A549 (cell line): ENCODE data around the gene OSBPL2. TPM values are rescaled to one million over a fixed set of nuclear protein-coding genes. Genes with fewer than 3 reads are reported as not detected.

ENCODE experiments used
- ATAC-seq, 2 experiments: fragments of 200-7000 bp in 1 of 2; fragments of >200 bp in 1 of 2; cut with Nextera tagmentation in 1 of 2; cut with Tn5 transposase in 1 of 2; 3 replicates each; pipeline versions ENCODE4 v1.8.0 to v1.9.1; 2018 to 2020; ENCODE audit warnings: mild to moderate bottlenecking in 1 of 2, moderate library complexity in 1 of 2
- CTCF ChIA-PET: fragments of 300-600 bp; sonication (Branson Sonifier 250); formaldehyde crosslinking; extraction: SDS; loops from one replicate; lab custom pipeline; 2021; ENCODE audit warnings: antibody characterized with exemption, inconsistent platforms; lab: Yijun Ruan, JAX
- POLR2A ChIA-PET: fragments of 350-600 bp; formaldehyde crosslinking; extraction: SDS; loops from one replicate; lab custom pipeline; 2021; ENCODE audit warnings: antibody characterized with exemption, inconsistent platforms; lab: Yijun Ruan, JAX
- DNase-seq, 2 experiments: peaks; one replicate each; pipeline versions ENCODE4 v3.0.0 to v3.0.0-alpha.2; 2011 to 2016; ENCODE audit warnings: low read depth in 1 of 2, low spot score in 1 of 2
- FAIRE-seq: peaks from 2 replicates; lab custom pipeline; 2011; peaks lifted over from hg19 to GRCh38; lab: Jason Lieb, UNC
- H3K27ac ChIP-seq, 2 experiments: fragments of >200 bp; sonication (Bioruptor Twin); formaldehyde crosslinking; 3 replicates each; pipeline ENCODE4 v1.5.1; 2016 to 2017
- H3K4me1 ChIP-seq: fragments of >200 bp; sonication (Bioruptor Twin); formaldehyde crosslinking; 3 replicates; pipeline ENCODE4 v1.6.1; 2016
- H3K4me2 ChIP-seq: fragments of >200 bp; sonication (Bioruptor Twin); formaldehyde crosslinking; 3 replicates; pipeline ENCODE4 v1.6.1; 2016
- H3K4me3 ChIP-seq: fragments of >200 bp; sonication (Bioruptor Twin); formaldehyde crosslinking; 3 replicates; pipeline ENCODE4 v1.5.1; 2016
- H3K9me3 ChIP-seq: fragments of >200 bp; sonication (Bioruptor Twin); formaldehyde crosslinking; 3 replicates; pipeline ENCODE4 v1.6.1; 2016
- CHD2 ChIP-seq: fragments of 150-350 bp; IDR thresholded peaks from 2 replicates; pipeline ENCODE4 v1.6.1; 2014; ENCODE audit warnings: low read length; ENCODE audit not compliant: partially characterized antibody
- EHF ChIP-seq: fragments of 250-450 bp; sonication (Bioruptor Pico); IDR thresholded peaks from 2 replicates; pipeline ENCODE4 v1.5.0; 2020; ENCODE audit warnings: mild to moderate bottlenecking
- ELK1 ChIP-seq: fragments of 150-350 bp; IDR thresholded peaks from 2 replicates; pipeline ENCODE4 v1.6.1; 2014; ENCODE audit warnings: low read depth, mild to moderate bottlenecking, low read length
- EP300 ChIP-seq, 2 experiments: fragments of >200 bp; sonication (Bioruptor Twin); formaldehyde crosslinking; IDR thresholded peaks; 2 replicates in 1 of 2; 3 replicates in 1 of 2; pipeline ENCODE4 v1.6.1; 2016 to 2017
- FOSL2 ChIP-seq, 2 experiments: fragments of 450-650 bp in 1 of 2; fragments of >200 bp in 1 of 2; sonication (Bioruptor Twin) in 1 of 2; formaldehyde crosslinking; IDR thresholded peaks; 2 replicates each; pipeline versions ENCODE4 v1.5.0 to v1.6.1; 2016 to 2020; ENCODE audit warnings: mild to moderate bottlenecking in 1 of 2, moderate library complexity in 1 of 2
- HDAC2 ChIP-seq: fragments of 200-600 bp; sonication (generic); IDR thresholded peaks from 2 replicates; pipeline ENCODE4 v1.6.1; 2016
- HMGXB4 ChIP-seq: fragments of 250-450 bp; sonication (Bioruptor Pico); IDR thresholded peaks from 2 replicates; pipeline ENCODE4 v1.5.0; 2021; ENCODE audit warnings: mild to moderate bottlenecking, moderate library complexity, borderline replicate concordance
- HOXB13 ChIP-seq: fragments of 250-450 bp; sonication (Bioruptor Pico); IDR thresholded peaks from 2 replicates; pipeline ENCODE4 v1.5.0; 2020; ENCODE audit warnings: low read depth, mild to moderate bottlenecking, moderate library complexity
- MAFK ChIP-seq: fragments of 450-650 bp; IDR thresholded peaks from 2 replicates; pipeline ENCODE4 v1.6.1; 2014; ENCODE audit not compliant: partially characterized antibody
- MAX ChIP-seq: IDR thresholded peaks from 2 replicates; pipeline ENCODE4 v1.6.1; 2012
- NPAS2 ChIP-seq: fragments of 250-450 bp; sonication (Bioruptor Pico); IDR thresholded peaks from 2 replicates; pipeline ENCODE4 v1.8.0; 2022; ENCODE audit warnings: mild to moderate bottlenecking, moderate library complexity, borderline replicate concordance
- NR3C1 ChIP-seq: fragments of >200 bp; sonication (Bioruptor Twin); formaldehyde crosslinking; IDR thresholded peaks from 3 replicates; pipeline ENCODE4 v1.6.1; 2017
- RARB ChIP-seq: fragments of 250-450 bp; sonication (Bioruptor Pico); IDR thresholded peaks from 2 replicates; pipeline ENCODE4 v1.8.0; 2021; ENCODE audit warnings: mild to moderate bottlenecking, moderate library complexity
- RCOR1 ChIP-seq: fragments of 150-350 bp; IDR thresholded peaks from 2 replicates; pipeline ENCODE4 v1.6.1; 2014; ENCODE audit warnings: antibody characterized with exemption, low read length, low read depth
- RNF2 ChIP-seq: fragments of 200-600 bp; sonication (generic); IDR thresholded peaks from 2 replicates; pipeline ENCODE4 v1.6.1; 2016; ENCODE audit warnings: low read depth, mild to moderate bottlenecking, antibody characterized with exemption, moderate library complexity, borderline replicate concordance
- SREBF2 ChIP-seq: fragments of 450-650 bp; IDR thresholded peaks from 2 replicates; pipeline ENCODE4 v1.6.1; 2014; ENCODE audit warnings: mild to moderate bottlenecking, moderate library complexity
- ZFP36 ChIP-seq: fragments of 450-650 bp; IDR thresholded peaks from 2 replicates; pipeline ENCODE4 v1.6.1; 2014; ENCODE audit warnings: borderline replicate concordance; ENCODE audit not compliant: partially characterized antibody
- ZNF302 ChIP-seq: fragments of 250-450 bp; sonication (Bioruptor Pico); IDR thresholded peaks from 2 replicates; pipeline ENCODE4 v1.9.0; 2021; ENCODE audit warnings: inconsistent platforms, mild to moderate bottlenecking, moderate library complexity
- ZSCAN20 ChIP-seq: fragments of 250-450 bp; sonication (Bioruptor Pico); IDR thresholded peaks from 2 replicates; pipeline ENCODE4 v1.8.0; 2022; ENCODE audit warnings: mild to moderate bottlenecking, moderate library complexity
- WGBS: methylation state at CpG from one replicate; pipeline ENCODE4 v1.1.6; 2017; ENCODE audit errors: missing lambda C conversion rate; 5-methylcytosine and 5-hydroxymethylcytosine counted together
- polyA plus RNA-seq, 4 experiments: library from polyadenylated mRNA; depleted of rRNA in 3 of 4; stranded (reverse); fragments of >200 nt; fragmentation: RNase III in 1 of 4; extraction: RNeasy Plus Mini Kit Qiagen cat#74134 plus additional on column Dnase treatment in 1 of 4; gene quantifications; 2 replicates in 3 of 4; 3 replicates in 1 of 4; pipeline ENCODE4 v1.2.3, GENCODE V29; 2011 to 2017

The OSBPL2 gene
- polyA plus RNA-seq, 2 of the 4 experiments (the other 2 are of a cell fraction) = 14.6 to 14.8 TPM

- 93% methylated on average over 13 of the region's 13 CpGs for WGBS
- ChIA-PET CTCF (interaction anchor here (0.6 kb wide), 1 partner anchor 32 kb away, joined by 3 read pairs; no protein-coding TSS in a partner anchor), POLR2A (no interaction called here)
- no peaks in the 10 kb centered on the region for H3K4me1 ChIP-seq
- no peak for TF ChIP-seq ZSCAN20 (CRISPR knock-in tag)
- no peak for TF ChIP-seq ELK1
- TF ChIP-seq RNF2 = no peak
- no peak for TF ChIP-seq EP300 (IDR thresholded peaks at IDR 0.05)
- TF ChIP-seq MAFK = no peak
- TF ChIP-seq EHF = no peak
- TF ChIP-seq ZNF302 (CRISPR knock-in tag) = no peak
- TF ChIP-seq HDAC2 = no peak
- no peak for TF ChIP-seq MAX
- TF ChIP-seq FOSL2 (IDR thresholded peaks at IDR 0.05) = no peak
- TF ChIP-seq FOSL2 (CRISPR knock-in tag; IDR thresholded peaks at IDR 0.05) = no peak
- TF ChIP-seq HOXB13 (CRISPR knock-in tag) = no peak
- no peak for TF ChIP-seq CHD2
- no peak for TF ChIP-seq ZFP36
- no peak for TF ChIP-seq SREBF2
- no peak for TF ChIP-seq HMGXB4 (CRISPR knock-in tag)
- DNase-seq (no peak), ATAC-seq (no peak), FAIRE-seq (no peak)
- peaks cover 15% of the 10 kb centered on the region; the same call in 2 of the 3 replicates for H3K9me3 ChIP-seq
- no peak overlapping the region for H3K4me2 ChIP-seq
- H3K4me3 ChIP-seq = no peak overlapping the region
- H3K27ac ChIP-seq = no peak overlapping the region
These were observed 28.5 kb downstream of the OSBPL2 start for GRCh38 chr20:62266851-62267250.

GRCh38 chr20:62267543-62267942 lies 29.2 kb downstream of the OSBPL2 start:
- H3K4me2 ChIP-seq = no peak overlapping the region
- 90% methylated on average over 10 of the region's 10 CpGs for WGBS
- H3K9me3 ChIP-seq = peaks cover 15% of the 10 kb centered on the region; the same call in 2 of the 3 replicates
- no peak overlapping the region for H3K27ac ChIP-seq
- no peak for TF ChIP-seq RARB (CRISPR knock-in tag)
- TF ChIP-seq ELK1 = no peak
- no peak for TF ChIP-seq HDAC2
- no peak for TF ChIP-seq NR3C1
- FAIRE-seq = no peak
- CTCF ChIA-PET = interaction anchor here (0.6 to 1.0 kb wide), 2 partner anchors 33 to 116 kb away, joined by 3 to 4 read pairs; no protein-coding TSS in a partner anchor
- H3K4me3 ChIP-seq = no peak overlapping the region
- DNase-seq = no peak
- no peak for ATAC-seq
- no peaks in the 10 kb centered on the region for H3K4me1 ChIP-seq
- POLR2A ChIA-PET = no interaction called here

- H3K4me1 ChIP-seq = no peaks in the 10 kb centered on the region
- DNase-seq = no peak
- no peak for TF ChIP-seq FOSL2 (IDR thresholded peaks at IDR 0.05)
- TF ChIP-seq FOSL2 (CRISPR knock-in tag; IDR thresholded peaks at IDR 0.05) = no peak
- TF ChIP-seq NPAS2 (CRISPR knock-in tag) = no peak
- no peak for TF ChIP-seq NR3C1
- no peak for TF ChIP-seq RCOR1
- TF ChIP-seq, all 56 proteins: peak for 0
- no peak for ATAC-seq
- no peak overlapping the region for H3K27ac ChIP-seq
- CTCF ChIA-PET = interaction anchor here (0.7 to 1.0 kb wide), 3 partner anchors 9 to 127 kb away, joined by 3 to 4 read pairs (median 3); no protein-coding TSS in a partner anchor
- peaks cover 15% of the 10 kb centered on the region; the same call in 2 of the 3 replicates for H3K9me3 ChIP-seq
- H3K4me3 ChIP-seq = no peak overlapping the region
- no peak for FAIRE-seq
- no peak overlapping the region for H3K4me2 ChIP-seq
- POLR2A ChIA-PET = no interaction called here
- WGBS = 84% methylated on average over 7 of the region's 7 CpGs
These were observed 30.0 kb downstream of the OSBPL2 start for GRCh38 chr20:62268228-62268900.
